SK-N-SH treated with all-trans-retinoic acid at 6 μM for 48 hours (cell line): ENCODE data around the gene PRR5.

ENCODE experiments used
- ATAC-seq: fragments of 200-7000 bp; cut with Tn5 transposase; 3 replicates; pipeline ENCODE4 v1.9.1; 2020; ENCODE audit warnings: mild to moderate bottlenecking, moderate library complexity
- ARNTL ChIP-seq: fragments of 450-650 bp; formaldehyde crosslinking; IDR thresholded peaks from 2 replicates; pipeline ENCODE4 v1.5.0; 2020; ENCODE audit warnings: low read depth, mild to moderate bottlenecking, moderate library complexity, borderline replicate concordance
- BACH2 ChIP-seq: fragments of 250-450 bp; sonication (Bioruptor Pico); IDR thresholded peaks from 2 replicates; pipeline ENCODE4 v1.9.0; 2021; ENCODE audit warnings: mild to moderate bottlenecking, borderline replicate concordance
- CREB5 ChIP-seq: fragments of 250-450 bp; sonication (Bioruptor Pico); IDR thresholded peaks from 2 replicates; pipeline ENCODE4 v1.5.1; 2020; ENCODE audit warnings: low read depth, mild to moderate bottlenecking, moderate library complexity
- CSDC2 ChIP-seq: fragments of 250-450 bp; sonication (Bioruptor Pico); IDR thresholded peaks from 2 replicates; pipeline ENCODE4 v1.5.0; 2020; ENCODE audit warnings: mild to moderate bottlenecking, moderate library complexity
- CSRNP3 ChIP-seq: fragments of 250-450 bp; sonication (Bioruptor Pico); IDR thresholded peaks from 2 replicates; pipeline ENCODE4 v1.5.1; 2021; ENCODE audit warnings: mild to moderate bottlenecking, moderate library complexity
- ESRRG ChIP-seq: fragments of 250-450 bp; sonication (Bioruptor Pico); IDR thresholded peaks from 2 replicates; pipeline ENCODE4 v1.6.1; 2021; ENCODE audit warnings: mild to moderate bottlenecking
- GLIS3 ChIP-seq: fragments of 250-450 bp; sonication (Bioruptor Pico); IDR thresholded peaks from 2 replicates; pipeline ENCODE4 v1.5.0; 2020; ENCODE audit warnings: mild to moderate bottlenecking, moderate library complexity
- ISL1 ChIP-seq: fragments of 250-450 bp; sonication (Bioruptor Pico); IDR thresholded peaks from 2 replicates; pipeline ENCODE4 v2.1.2; 2022; ENCODE audit warnings: mild to moderate bottlenecking, moderate library complexity
- OSR1 ChIP-seq: fragments of 250-450 bp; sonication (Bioruptor Pico); IDR thresholded peaks from 2 replicates; pipeline ENCODE4 v1.8.0; 2022; ENCODE audit warnings: moderate library complexity, mild to moderate bottlenecking, inconsistent platforms
- PPARA ChIP-seq: fragments of 250-450 bp; sonication (Bioruptor Pico); IDR thresholded peaks from 2 replicates; pipeline ENCODE4 v1.5.0; 2020; ENCODE audit warnings: mild to moderate bottlenecking, borderline replicate concordance
- RARB ChIP-seq: fragments of 250-450 bp; sonication (Bioruptor Pico); IDR thresholded peaks from 2 replicates; pipeline ENCODE4 v1.8.0; 2021; ENCODE audit warnings: mild to moderate bottlenecking, moderate library complexity
- SNAI2 ChIP-seq: fragments of 250-450 bp; sonication (Bioruptor Pico); IDR thresholded peaks from 2 replicates; pipeline ENCODE4 v1.5.0; 2020; ENCODE audit warnings: mild to moderate bottlenecking, moderate library complexity
- TCF4 ChIP-seq: fragments of 250-450 bp; sonication (Bioruptor Pico); IDR thresholded peaks from 2 replicates; pipeline ENCODE4 v1.8.0; 2021; ENCODE audit warnings: mild to moderate bottlenecking, moderate library complexity, borderline replicate concordance
- TOX ChIP-seq: fragments of 250-450 bp; sonication (Bioruptor Pico); IDR thresholded peaks from 2 replicates; pipeline ENCODE4 v1.8.0; 2021; ENCODE audit warnings: mild to moderate bottlenecking, moderate library complexity, borderline replicate concordance
- TSHZ2 ChIP-seq: fragments of 250-450 bp; sonication (Bioruptor Pico); IDR thresholded peaks from 2 replicates; pipeline ENCODE4 v1.5.0; 2020; ENCODE audit warnings: mild to moderate bottlenecking, moderate library complexity
- ZFP3 ChIP-seq: fragments of 250-450 bp; sonication (Bioruptor Pico); IDR thresholded peaks from 2 replicates; pipeline ENCODE4 v1.5.0; 2020; ENCODE audit warnings: mild to moderate bottlenecking, moderate library complexity
- ZFP30 ChIP-seq: fragments of 450-650 bp; formaldehyde crosslinking; IDR thresholded peaks from 2 replicates; pipeline ENCODE4 v1.5.0; 2022; ENCODE audit warnings: mild to moderate bottlenecking, moderate library complexity
- ZNF565 ChIP-seq: fragments of 450-650 bp; formaldehyde crosslinking; conservative IDR thresholded peaks from 2 replicates; pipeline ENCODE4 v1.5.0; 2020; ENCODE audit warnings: low read depth, mild to moderate bottlenecking, moderate library complexity
- ZNF70 ChIP-seq: fragments of 450-650 bp; formaldehyde crosslinking; IDR thresholded peaks from 2 replicates; pipeline ENCODE4 v1.5.0; 2020; ENCODE audit warnings: mild to moderate bottlenecking, moderate library complexity
- ZNF8 ChIP-seq: fragments of 450-650 bp; formaldehyde crosslinking; IDR thresholded peaks from 2 replicates; pipeline ENCODE4 v1.5.0; 2020; ENCODE audit warnings: mild to moderate bottlenecking, moderate library complexity

Gene PRR5

GRCh38 chr22:44730490-44731356, 28.7 kb downstream of the PRR5 start:
- no peak for ATAC-seq
- TF ChIP-seq ARNTL (no peak), ZNF8 (CRISPR knock-in tag) (no peak), CSDC2 (CRISPR knock-in tag) (no peak), ZFP30 (CRISPR knock-in tag) (no peak), TSHZ2 (CRISPR knock-in tag) (no peak)

GRCh38 chr22:44731357-44731970, 29.5 kb downstream of the PRR5 start:
- ATAC-seq, result no peak
- no peak for TF ChIP-seq ZFP30 (CRISPR knock-in tag)
- TF ChIP-seq GLIS3 (CRISPR knock-in tag), result no peak
- TF ChIP-seq ZNF565 (CRISPR knock-in tag), result no peak
- no peak for TF ChIP-seq BACH2
- no peak for TF ChIP-seq SNAI2 (CRISPR knock-in tag)
- TF ChIP-seq ISL1 (CRISPR knock-in tag), result no peak
- TF ChIP-seq PPARA (CRISPR knock-in tag), result no peak
- no peak for TF ChIP-seq TOX (CRISPR knock-in tag)
- TF ChIP-seq ARNTL, result no peak
- TF ChIP-seq ZNF70 (CRISPR knock-in tag), result no peak
- TF ChIP-seq ZFP3, result no peak
- TF ChIP-seq CREB5 (CRISPR knock-in tag), result no peak
- TF ChIP-seq CSDC2 (CRISPR knock-in tag), result no peak
- no peak for TF ChIP-seq CSRNP3 (CRISPR knock-in tag)

- no peak for TF ChIP-seq ZFP30 (CRISPR knock-in tag)
- no peak for TF ChIP-seq TSHZ2 (CRISPR knock-in tag)
- no peak for TF ChIP-seq ZFP3
- no peak for TF ChIP-seq TOX (CRISPR knock-in tag)
- no peak for TF ChIP-seq TCF4 (CRISPR knock-in tag)
- TF ChIP-seq OSR1 (CRISPR knock-in tag), result no peak
- TF ChIP-seq RARB (CRISPR knock-in tag), result no peak
- no peak for TF ChIP-seq BACH2
- TF ChIP-seq ESRRG (CRISPR knock-in tag), result no peak
- no peak for TF ChIP-seq ZNF565 (CRISPR knock-in tag)
- no peak for ATAC-seq
Observed at GRCh38 chr22:44732017-44732561, 30.1 kb downstream of the PRR5 start.
